ENCODE data around the gene FOXS1.

FOXS1 gene

DNA sequence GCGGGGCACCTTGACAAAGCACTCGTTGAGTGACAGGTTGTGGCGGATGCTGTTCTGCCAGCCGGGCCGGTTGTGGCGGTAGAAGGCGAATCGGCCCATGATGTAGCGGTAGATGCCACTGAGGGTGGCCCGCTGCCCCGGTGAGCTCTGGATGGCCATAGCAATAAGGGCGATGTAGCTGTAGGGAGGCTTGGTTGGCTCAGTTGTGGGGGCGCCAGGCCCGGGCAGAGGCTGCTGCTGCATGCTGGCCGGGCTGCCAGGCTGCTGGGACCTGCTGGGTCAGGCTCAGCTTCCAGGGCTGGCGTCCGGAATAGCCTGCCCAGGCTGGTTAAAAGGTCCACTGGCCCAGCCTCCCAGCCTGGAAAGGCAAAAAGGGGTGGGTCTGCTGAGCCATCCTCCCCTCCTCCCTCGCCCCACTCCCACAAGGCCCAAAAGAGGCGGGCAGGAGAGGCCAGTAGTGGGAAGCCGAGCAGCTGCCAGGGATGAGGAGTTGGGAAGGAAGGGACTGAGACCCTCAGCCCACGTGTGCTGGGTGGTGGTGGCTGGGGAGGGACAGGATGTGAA, at the start of gene FOXS1:
Gene FOXS1, minus strand, starts transcription at position 305 of the 564 bp plus-strand sequence. Its CDS starts 62 bp downstream, at position 243.
- Mint-ChIP-seq H3K4me1 (ENCODE audit: low read depth) (no peaks in the 10 kb centered on the region), H3K4me3 (no peak within 1 kb of the TSS), H3K9me3 (no peaks in the 10 kb centered on the region)

DNA sequence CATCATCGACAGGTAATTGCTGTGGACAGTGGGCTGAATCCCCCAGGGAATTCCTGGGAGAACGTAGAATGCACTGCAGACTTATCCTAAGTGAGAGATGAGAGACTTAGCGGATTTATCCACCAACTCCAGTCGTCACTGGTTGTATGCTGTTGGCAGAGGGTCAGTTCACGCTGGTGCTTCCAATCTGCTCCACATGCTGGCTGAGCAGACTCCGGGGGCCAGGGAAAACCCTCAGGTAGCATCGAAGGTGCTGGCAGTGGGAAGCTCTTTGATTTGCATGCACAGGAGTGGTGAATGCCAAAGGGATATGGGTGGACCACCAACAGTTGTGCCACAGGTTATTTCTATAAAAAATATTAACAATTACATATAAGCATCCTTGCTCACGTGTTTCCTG, 45.2 kb upstream of the FOXS1 start:
- Mint-ChIP-seq H3K9me3 (no peaks in the 10 kb centered on the region), H3K27me3 (peaks cover 8% of the 10 kb centered on the region), H3K27ac (no peak overlapping the region), H3K36me3 (ENCODE audit: low read depth) (no peaks in the 10 kb centered on the region), H3K4me1 (ENCODE audit: low read depth) (peaks cover 5% of the 10 kb centered on the region), H3K4me3 (no peak overlapping the region)

More for the DNA sequence above, at the start of gene FOXS1:
- Mint-ChIP-seq H3K27me3 (no peaks in the 10 kb centered on the region), H3K36me3 (ENCODE audit: low read depth) (no peaks in the 10 kb centered on the region), H3K27ac (no peak within 1 kb of the TSS)

DNA sequence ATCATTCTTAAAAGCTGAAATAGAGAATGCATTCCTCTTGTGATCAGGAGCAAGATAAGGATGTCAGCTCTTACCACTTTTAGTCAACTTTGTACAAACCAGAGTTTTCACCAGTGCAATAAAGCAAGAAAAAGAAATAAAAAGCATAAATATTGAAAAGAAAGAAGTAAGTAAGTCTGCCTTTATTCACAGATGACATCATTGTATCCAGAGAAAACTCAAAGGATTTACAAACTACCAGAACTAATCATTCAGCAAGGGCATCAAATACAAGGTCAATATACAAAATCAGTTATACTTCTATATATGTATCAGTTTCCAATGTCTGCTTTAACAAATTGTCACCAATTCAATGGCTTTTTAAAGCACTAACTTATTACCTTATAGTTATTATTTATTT, 38.4 kb upstream of the FOXS1 start:
- Mint-ChIP-seq H3K27ac (no peak overlapping the region), H3K4me3 (no peak overlapping the region), H3K4me1 (ENCODE audit: low read depth) (peaks cover 12% of the 10 kb centered on the region), H3K36me3 (ENCODE audit: low read depth) (no peaks in the 10 kb centered on the region), H3K27me3 (no peaks in the 10 kb centered on the region), H3K9me3 (no peaks in the 10 kb centered on the region)

DNA sequence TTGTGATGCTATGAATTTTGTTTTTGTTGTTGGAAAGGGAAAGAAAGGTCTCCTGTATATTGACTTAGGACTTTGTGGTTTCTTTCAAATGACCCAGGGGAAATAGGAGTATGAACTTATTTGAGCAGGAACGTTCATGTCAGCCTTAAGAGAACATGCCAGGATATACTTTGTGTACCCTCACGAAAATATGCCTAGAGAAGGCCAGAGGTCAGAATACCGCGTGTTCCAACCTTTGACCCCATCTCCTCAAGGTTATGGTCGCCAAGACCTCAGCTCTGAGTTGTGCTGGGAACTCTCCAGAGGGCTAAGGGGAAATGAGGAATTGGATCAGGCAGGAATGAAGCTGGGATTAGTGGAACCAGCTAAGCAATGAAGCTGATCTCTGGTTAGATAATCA, 36.5 kb upstream of the FOXS1 start:
- no peaks in the 10 kb centered on the region for H3K9me3 Mint-ChIP-seq
- H3K4me1 Mint-ChIP-seq (ENCODE audit: low read depth) = peaks cover 12% of the 10 kb centered on the region
- H3K27ac Mint-ChIP-seq = no peak overlapping the region
- H3K4me3 Mint-ChIP-seq = no peak overlapping the region
- H3K36me3 Mint-ChIP-seq (ENCODE audit: low read depth) = no peaks in the 10 kb centered on the region
- no peaks in the 10 kb centered on the region for H3K27me3 Mint-ChIP-seq

DNA sequence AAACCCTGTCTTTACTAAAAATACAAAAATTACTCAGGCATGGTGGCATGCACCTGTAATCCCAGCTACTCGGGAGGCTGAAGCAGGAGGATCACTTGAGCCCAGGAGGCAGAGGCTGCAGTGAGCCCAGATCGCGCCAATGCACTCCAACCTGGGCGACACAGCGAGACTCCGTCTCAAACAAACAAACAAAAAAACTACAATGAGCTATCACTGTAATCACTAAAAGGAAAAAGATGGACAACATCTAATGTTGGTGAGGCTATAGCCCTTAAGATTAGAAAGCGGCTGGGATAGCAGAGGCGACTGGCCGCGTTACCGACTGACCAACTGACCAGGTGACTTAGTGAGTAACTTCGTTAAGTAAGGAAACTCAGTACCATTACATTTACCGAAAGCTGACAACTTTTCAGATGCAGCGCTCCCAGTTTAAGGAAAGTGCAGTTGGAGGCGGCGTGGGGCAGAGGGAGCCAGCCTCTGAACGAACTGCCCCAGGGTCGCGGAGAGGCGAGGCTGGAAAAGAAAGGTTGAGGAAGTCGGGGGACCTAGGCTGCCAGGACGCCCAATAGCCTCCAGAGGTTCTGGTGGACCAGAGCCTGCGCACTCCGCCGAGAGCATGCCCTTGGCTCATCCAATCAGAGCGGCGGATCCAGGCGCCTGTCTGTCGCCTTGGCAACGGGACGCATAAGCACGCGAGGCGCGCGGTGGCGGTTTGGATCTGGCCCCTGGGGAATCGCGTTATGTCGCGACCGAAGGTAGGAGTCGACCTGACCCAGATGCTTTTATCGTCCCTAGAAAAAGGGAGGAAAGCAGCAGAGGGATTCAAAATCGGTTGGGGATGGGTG, 34.0 kb upstream of the FOXS1 start:
- Mint-ChIP-seq H3K36me3 (ENCODE audit: low read depth) (no peaks in the 10 kb centered on the region), H3K4me1 (ENCODE audit: low read depth) (peaks cover 12% of the 10 kb centered on the region), H3K27me3 (no peaks in the 10 kb centered on the region), H3K27ac (peak overlapping the region; percentile 82), H3K4me3 (peak overlapping the region; percentile 87), H3K9me3 (no peaks in the 10 kb centered on the region)

DNA sequence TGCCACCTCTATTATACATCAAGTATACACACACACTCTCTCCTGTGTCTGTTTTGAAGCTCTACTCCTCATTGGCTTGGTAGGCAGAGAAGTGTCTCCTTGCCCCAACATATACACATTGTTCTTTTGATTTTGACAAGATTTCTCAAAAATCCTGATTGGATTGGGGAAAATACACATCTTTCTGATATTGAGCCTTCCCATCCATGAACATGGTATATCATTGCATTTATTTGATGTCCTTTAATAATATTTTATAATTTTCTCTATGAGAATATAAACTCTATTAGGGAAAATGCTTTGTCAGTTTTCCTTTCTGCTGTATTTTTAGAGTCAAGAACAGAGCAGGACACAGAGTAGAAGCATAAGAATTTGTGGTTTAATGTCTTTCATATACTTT, 32.3 kb upstream of the FOXS1 start:
- Mint-ChIP-seq H3K4me3 (no peak overlapping the region), H3K4me1 (ENCODE audit: low read depth) (peaks cover 12% of the 10 kb centered on the region), H3K36me3 (ENCODE audit: low read depth) (no peaks in the 10 kb centered on the region), H3K27me3 (peaks cover 2% of the 10 kb centered on the region), H3K9me3 (no peaks in the 10 kb centered on the region), H3K27ac (no peak overlapping the region)

DNA sequence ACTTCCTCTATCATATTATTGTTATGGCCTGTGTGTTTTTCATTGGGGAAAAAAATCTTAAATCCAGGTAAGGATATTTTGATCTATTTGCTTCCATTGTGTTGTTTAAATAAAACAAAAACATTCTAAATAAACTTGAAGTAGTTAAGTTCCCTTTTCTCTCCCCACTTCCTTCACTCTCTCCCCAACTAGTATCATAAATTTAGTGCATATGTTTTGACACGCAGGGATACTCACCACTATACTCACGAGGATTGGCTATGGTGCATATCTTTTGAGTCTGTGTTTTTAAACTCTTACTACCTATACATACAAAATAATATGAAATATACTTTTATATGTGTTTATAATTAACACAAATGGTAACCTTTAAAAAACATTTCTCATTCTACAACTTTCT, 30.3 kb upstream of the FOXS1 start:
- Mint-ChIP-seq H3K4me3 (no peak overlapping the region), H3K4me1 (ENCODE audit: low read depth) (peaks cover 11% of the 10 kb centered on the region), H3K27me3 (peaks cover 15% of the 10 kb centered on the region)

DNA sequence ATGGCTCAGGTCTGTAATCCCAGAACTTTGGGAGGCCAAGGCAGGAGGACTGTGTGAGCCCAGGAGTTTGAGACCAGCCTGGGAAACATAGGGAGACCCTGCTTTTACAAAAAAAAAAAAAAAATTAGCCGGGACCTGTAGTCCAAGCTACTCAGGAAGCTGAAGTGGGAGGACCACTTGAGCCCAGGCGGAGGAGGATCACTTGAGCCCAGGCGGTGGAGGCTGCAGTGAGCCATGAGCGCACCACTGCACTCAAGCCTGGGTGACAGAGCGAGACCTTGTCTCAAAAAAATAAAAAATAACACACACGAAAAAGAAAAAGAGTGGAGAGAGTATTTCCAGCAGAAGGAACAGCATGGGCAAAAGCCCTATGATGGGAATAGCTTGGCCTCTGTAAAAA, 27.0 kb upstream of the FOXS1 start:
- no peaks in the 10 kb centered on the region for H3K9me3 Mint-ChIP-seq
- H3K27ac Mint-ChIP-seq = no peak overlapping the region
- H3K4me1 Mint-ChIP-seq (ENCODE audit: low read depth) = peaks cover 13% of the 10 kb centered on the region
- H3K27me3 Mint-ChIP-seq = peaks cover 30% of the 10 kb centered on the region
- H3K4me3 Mint-ChIP-seq = no peak overlapping the region
- no peaks in the 10 kb centered on the region for H3K36me3 Mint-ChIP-seq (ENCODE audit: low read depth)

More for the DNA sequence above, 30.3 kb upstream of the FOXS1 start:
- Mint-ChIP-seq H3K27ac (no peak overlapping the region), H3K36me3 (ENCODE audit: low read depth) (no peaks in the 10 kb centered on the region), H3K9me3 (no peaks in the 10 kb centered on the region)

DNA sequence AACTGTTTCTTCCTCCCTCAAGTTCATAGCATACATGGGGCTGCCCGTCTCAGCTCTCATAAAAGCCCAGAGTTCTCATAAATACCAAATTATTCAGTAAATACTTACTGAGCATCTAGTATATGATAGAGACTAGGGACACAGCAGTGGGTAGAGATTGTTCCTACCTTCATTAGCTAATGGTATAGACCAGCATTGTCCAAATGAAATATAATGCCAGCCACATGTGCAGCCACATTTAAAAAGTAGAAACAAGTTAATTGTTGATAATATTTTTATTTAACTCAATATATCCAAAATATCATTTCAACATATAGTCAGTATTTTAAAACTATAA, 26.2 kb upstream of the FOXS1 start:
- Mint-ChIP-seq H3K27me3 (peaks cover 30% of the 10 kb centered on the region), H3K27ac (no peak overlapping the region), H3K4me3 (no peak overlapping the region), H3K4me1 (ENCODE audit: low read depth) (peaks cover 13% of the 10 kb centered on the region), H3K9me3 (no peaks in the 10 kb centered on the region), H3K36me3 (ENCODE audit: low read depth) (no peaks in the 10 kb centered on the region)

DNA sequence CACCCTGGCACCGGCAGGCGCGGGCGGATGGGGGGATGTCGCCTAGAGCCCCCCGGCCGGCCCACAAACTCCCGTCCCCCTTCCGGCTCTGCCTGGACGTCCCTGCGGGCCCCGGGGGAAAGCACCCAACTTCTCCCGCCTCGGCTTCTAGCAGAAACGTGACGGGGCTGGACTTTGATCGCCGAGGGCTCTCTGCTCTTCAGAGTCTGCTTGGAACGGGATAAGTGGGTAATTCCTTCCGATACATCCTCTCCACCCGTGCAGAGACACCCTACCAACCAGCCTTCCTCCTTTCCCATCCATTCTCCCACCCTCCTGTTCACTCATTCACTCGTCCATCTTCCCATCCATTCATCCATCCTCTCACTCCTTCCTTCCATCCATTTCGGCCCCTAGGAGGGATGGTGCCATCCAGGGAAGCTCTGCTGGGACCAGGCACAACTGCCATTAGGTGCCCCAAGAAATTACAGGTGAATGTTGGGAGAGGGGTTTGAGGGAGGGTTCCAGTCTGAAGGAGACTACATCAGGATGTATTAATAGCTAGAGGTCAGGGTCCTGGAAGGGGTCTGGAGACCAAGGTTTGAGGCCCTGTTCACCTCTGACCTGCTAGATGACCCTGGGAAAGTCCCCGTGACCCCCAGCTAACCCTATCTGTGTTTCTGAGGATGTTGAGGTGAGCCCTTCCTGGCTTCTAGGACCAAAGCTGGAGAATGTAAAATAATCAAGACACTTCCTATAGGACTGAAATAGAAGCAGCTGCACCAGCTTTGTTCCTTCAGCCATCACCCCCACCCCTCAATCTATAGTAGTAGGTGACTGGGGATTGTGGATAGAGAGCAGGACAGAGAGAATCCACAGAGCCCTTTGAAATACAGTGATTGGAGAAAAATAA, 25.6 kb upstream of the FOXS1 start:
- no peaks in the 10 kb centered on the region for H3K9me3 Mint-ChIP-seq
- H3K27ac Mint-ChIP-seq = no peak overlapping the region
- H3K4me3 Mint-ChIP-seq = peak overlapping the region; percentile 59
- H3K4me1 Mint-ChIP-seq (ENCODE audit: low read depth) = peaks cover 13% of the 10 kb centered on the region
- peaks cover 30% of the 10 kb centered on the region for H3K27me3 Mint-ChIP-seq
- no peaks in the 10 kb centered on the region for H3K36me3 Mint-ChIP-seq (ENCODE audit: low read depth)

DNA sequence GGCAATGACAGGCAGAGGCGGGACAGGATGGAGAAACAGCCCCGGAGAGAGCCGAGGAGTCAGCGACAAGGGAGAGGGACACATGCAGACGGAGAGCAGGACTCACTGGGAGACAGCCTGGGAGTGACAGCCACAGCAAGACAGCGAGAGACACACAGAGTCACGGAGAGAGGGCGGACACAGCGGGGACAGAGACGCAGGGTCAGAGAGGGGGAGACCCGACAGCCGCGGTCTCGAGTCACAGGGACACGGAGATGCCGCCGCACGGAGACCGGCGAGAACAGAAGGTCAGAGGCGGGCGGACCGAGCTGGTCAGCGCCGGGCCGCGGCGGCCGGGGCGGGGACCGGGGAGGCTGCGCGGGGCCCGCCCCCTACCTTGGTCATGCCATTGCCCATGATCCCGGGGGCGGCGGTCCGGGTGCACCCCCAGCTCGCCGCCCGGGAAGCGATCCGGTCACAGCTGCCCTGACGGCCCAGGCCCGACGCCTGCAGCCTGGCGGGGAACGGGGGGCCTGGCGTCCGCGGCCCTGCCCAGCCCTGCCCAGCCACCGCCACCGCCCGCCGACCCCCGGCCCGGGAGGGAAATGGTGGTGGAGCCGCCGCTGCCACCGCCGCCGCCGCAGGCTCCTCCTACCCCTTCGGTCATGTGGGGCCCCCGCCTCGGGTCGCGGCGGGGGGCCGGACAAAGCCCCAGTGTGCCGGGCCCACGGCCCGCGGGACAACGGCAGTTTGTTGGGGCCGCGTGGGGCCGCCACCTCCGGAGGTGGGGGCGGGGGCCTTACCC, 24.7 kb upstream of the FOXS1 start, which contains the start of the genes DUSP15 and TTLL9:
Gene DUSP15, minus strand, starts transcription at position 586 of the 784 bp plus-strand sequence. Its CDS starts 190 bp downstream, at position 396.
Gene TTLL9, plus strand, starts transcription at position 693 of the 784 bp plus-strand sequence. CDS start 493 bp downstream, outside the sequence.
- Mint-ChIP-seq H3K4me3 (peak within 1 kb of the TSS; percentile 82), H3K4me1 (ENCODE audit: low read depth) (peaks cover 13% of the 10 kb centered on the region), H3K27ac (peak within 1 kb of the TSS; percentile 29), H3K9me3 (no peaks in the 10 kb centered on the region), H3K36me3 (ENCODE audit: low read depth) (no peaks in the 10 kb centered on the region), H3K27me3 (peaks cover 30% of the 10 kb centered on the region)

DNA sequence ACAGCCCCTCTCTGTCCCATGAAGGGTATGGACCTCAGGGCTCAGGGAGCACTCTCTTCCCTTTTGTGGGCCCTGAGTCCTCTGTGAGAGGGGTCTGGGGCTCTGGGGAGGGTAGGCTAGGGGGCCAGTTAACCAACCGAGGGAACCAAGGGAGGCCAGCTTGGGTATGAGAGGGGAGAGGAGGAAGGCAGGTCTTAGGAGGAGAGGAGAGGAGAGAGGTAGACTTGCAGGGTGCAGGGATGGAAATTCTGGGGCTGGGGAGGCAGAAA, 24.2 kb upstream of the FOXS1 start:
- Mint-ChIP-seq H3K36me3 (ENCODE audit: low read depth) (no peaks in the 10 kb centered on the region), H3K4me3 (peak overlapping the region; percentile 82), H3K27me3 (peaks cover 30% of the 10 kb centered on the region), H3K4me1 (ENCODE audit: low read depth) (peaks cover 13% of the 10 kb centered on the region), H3K9me3 (no peaks in the 10 kb centered on the region), H3K27ac (peak overlapping the region; percentile 29)

DNA sequence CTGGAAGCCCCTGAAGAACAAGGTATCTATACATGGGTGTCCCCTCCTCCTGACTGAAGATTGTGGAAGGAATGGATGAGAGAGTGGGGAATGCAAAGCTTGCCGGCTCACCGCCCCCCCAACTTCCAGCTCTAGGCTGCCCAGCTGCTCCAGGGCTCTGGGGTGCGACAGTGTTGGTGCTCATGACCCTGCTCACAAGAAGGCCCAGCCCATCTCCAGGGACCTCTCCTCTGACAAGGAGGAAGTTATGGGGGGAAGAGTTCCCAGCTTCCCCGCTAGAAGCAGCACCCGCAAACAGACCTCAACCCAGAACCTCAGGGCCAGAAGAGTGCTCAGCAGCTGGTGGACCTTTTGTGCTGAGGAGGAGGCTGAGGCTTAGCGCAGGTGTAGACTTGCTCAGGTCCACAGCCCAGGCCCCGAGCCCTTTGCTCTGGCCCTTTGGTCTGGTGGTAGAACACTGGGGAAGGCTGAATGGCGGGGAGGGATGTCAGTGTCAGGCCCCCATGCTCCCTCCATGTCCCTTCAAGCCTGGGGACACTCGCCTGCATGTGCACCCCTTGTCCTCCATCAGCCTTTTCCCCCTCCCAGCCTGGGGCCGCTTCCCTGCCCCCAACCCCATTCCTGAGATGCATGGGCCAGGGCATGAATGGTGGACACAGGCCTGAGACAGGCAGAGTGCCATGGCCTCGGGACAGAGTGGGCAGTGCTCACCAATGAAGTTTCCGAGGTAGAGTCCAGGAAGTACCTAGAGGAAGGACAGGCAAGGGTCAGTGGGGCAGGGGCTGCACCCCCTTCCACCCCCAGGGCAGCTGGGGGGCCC, 23.7 kb upstream of the FOXS1 start:
- Mint-ChIP-seq H3K27ac (peak overlapping the region; percentile 28), H3K27me3 (peaks cover 29% of the 10 kb centered on the region), H3K9me3 (no peaks in the 10 kb centered on the region), H3K36me3 (ENCODE audit: low read depth) (no peaks in the 10 kb centered on the region), H3K4me3 (no peak overlapping the region), H3K4me1 (ENCODE audit: low read depth) (peaks cover 13% of the 10 kb centered on the region)

DNA sequence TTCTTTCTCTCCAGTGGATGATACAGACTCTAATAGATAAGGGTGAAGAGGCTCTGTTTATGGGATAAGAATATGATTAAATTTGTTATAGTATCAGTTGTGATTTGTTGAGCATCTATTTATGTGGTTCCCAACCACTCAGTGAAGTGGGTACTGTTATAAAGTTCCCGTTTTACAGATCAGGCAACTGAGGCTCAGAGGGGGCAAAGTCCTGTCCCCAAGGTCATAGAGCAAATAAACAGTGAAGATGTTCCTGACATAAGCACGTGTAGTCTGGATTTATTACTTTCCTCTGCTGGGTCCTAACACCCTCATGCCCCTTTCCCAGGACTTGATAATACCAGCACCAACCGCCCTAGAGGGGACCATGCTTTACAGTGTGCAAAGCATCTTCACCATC, 20.8 kb upstream of the FOXS1 start:
- Mint-ChIP-seq H3K27ac (no peak overlapping the region), H3K4me1 (ENCODE audit: low read depth) (peaks cover 16% of the 10 kb centered on the region), H3K9me3 (no peaks in the 10 kb centered on the region), H3K27me3 (peaks cover 21% of the 10 kb centered on the region), H3K36me3 (ENCODE audit: low read depth) (no peaks in the 10 kb centered on the region), H3K4me3 (no peak overlapping the region)

Measured in stimulated activated naive CD8-positive, alpha-beta T cell treated with anti-CD3 and anti-CD28 coated beads, Interleukin-15, Interleukin-2, amounts not matched to agents 100 ng/mL and 50 ng/mL, for 24 hours (primary cell).